Frontal cortex (tissue), 4 donors: ENCODE results near the gene CACNA2D3. TPM values are rescaled to one million over a fixed set of nuclear protein-coding genes. Genes with fewer than 3 reads are reported as not detected.

Experiments used
- DNase-seq, 2 donors: peaks; one replicate each; pipeline ENCODE4 v3.0.0; 2012; ENCODE audit warnings: low spot score in 2 of 2
- FAIRE-seq: peaks from 2 replicates; lab custom pipeline; 2012; peaks lifted over from hg19 to GRCh38; lab: Jason Lieb, UNC
- total RNA-seq: library from RNA; depleted of rRNA; stranded (reverse); fragments of >200 nt; gene quantifications from one replicate; pipeline ENCODE4 v1.2.3, GENCODE V29; 2014
- donor health status: control.
- donor health status: control.
- donor health status: control.

CACNA2D3 gene
- total RNA-seq, 1 donor from 2014 or later = 30.6 TPM

DNA sequence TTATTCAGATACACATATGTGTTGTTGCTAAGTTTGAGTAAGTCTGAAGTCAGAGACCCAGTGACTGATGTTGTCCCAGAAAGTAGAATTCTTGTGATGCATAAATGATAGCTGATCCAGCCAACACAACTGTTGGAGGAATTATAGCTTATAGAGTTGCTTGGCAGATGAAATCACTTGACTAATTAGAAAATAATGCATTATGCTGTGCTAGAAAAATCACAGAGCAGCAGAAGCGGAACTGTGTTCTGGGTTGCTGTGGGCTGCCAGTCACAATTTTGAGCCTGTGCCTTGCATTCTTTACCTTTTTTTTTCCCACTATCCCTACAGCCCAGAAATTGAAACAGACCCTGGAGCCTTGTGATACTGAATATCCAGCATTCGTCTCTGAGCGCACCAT, 895.5 kb downstream of the CACNA2D3 start:
- DNase-seq (no peak), FAIRE-seq (no peak)

DNA sequence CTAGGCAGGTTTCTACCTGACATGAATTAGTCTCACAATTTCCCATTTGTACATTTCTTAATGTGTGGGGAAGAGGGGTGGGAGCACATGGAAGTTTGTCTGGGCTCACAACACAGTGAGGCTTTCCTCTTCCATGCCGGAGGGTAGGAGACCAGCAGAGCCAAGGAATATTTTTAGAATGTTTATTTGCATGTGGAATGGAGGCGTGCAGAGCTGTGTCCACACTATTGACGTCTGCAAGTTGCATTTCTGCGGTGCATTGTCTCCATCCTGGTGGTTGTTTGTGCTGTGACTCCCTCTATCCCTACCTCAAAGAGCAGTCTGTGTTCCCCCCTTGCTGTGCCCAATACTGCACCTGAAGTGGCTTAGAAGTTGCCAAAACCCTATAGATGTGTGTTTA, 908.6 kb downstream of the CACNA2D3 start:
- FAIRE-seq = no peak

DNA sequence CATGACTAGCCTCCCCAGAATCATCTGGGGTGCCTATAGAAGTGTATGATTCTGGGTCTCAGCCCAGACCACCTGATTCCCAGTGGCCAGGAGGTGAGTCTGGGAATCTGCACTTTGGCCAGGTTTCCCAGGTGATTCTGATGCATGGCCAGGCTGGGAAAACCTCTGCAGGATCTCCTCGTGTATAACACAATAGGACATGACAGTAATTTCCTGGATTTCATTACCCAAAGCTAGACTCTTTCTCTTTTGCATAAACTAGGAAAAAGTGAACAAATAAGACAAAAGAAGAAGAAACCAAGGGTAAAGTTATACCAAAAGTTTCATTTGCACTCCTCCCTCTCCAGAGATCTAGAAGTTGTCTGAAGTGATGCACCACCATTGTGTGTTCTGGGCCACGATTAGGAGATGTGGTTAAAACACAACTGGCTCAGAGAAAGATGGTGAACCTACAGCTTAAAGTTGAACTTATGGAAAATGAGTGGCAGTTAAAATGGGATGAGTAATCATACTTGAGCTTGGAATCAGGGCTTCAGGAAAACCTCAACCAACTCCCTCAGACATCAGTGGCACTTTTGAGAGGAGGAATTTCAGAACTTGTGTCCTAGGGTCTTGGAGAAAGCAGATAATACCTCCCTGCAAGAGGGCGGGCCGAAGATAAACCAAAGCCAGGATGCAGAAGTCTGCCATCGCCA, 914.7 kb downstream of the CACNA2D3 start:
- DNase-seq (no peak), FAIRE-seq (no peak)

More for the DNA sequence above, 908.6 kb downstream of the CACNA2D3 start:
- DNase-seq = no peak

DNA sequence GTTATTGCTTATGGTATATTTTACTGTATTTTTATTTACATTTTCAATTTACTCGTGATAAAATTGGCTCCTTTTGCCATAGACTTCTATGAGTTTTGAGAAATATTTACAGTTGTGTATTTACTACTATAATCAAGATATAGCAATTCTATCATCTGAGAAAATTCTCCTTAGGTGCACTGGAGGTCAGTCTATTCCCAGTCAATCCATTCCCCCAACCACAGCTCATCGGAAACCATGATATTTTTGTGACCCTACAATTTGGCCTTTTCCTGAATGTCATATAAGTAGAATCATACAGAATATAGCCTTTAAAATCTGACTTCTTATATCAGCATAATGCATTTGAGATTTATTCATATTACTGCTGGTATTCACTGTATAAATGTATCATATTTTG, 920.2 kb downstream of the CACNA2D3 start:
- no peak for FAIRE-seq

DNA sequence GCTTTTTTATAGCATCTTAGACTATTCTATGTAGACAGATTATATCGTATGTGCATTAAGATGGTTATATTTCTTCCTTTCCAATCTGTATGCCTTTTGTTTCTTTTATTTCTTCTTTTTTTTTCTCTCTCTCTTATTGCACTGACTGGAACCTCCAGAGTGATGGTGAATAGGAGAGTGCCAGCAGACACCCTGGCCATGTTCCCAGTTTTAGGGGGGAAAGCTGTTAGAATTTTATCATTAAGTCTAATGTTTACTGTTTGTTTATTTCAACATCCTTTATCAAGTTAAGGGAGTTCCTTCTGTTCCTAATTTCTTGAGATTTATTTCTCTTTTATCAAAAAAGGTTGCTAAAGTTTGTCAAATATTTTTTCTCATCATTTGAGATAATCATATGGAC, 922.1 kb downstream of the CACNA2D3 start:
- FAIRE-seq (no peak), DNase-seq (no peak)

More for the DNA sequence above, 920.2 kb downstream of the CACNA2D3 start:
- DNase-seq = no peak

DNA sequence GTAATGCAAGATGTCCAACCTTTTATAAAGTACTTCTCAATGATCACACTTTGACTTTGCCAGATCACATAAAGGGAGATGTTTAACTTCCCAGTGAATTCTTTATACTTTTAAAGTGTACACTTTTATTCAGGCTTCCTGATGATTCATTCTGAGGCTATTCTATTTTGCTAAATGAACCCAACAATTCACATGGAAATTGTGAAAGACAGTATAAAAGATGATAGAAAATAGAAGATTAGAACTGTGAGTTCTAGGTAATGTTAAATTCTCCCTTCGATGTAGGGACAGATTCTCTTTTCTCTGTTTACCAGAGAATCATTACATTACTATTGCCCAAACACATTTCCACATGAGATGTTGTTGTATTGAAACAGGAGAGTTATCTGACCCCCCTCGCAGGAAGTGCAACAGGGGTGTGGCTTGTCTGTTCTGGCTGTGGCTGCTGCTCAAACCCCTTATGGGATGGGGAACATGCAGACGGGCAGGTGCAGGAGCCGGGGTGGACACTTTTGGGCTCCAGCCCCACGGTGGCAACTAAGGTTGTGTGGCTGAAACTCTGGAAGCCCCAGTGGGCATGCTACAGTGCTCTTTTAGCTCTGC, 936.8 kb downstream of the CACNA2D3 start:
- FAIRE-seq = no peak
- no peak for DNase-seq

DNA sequence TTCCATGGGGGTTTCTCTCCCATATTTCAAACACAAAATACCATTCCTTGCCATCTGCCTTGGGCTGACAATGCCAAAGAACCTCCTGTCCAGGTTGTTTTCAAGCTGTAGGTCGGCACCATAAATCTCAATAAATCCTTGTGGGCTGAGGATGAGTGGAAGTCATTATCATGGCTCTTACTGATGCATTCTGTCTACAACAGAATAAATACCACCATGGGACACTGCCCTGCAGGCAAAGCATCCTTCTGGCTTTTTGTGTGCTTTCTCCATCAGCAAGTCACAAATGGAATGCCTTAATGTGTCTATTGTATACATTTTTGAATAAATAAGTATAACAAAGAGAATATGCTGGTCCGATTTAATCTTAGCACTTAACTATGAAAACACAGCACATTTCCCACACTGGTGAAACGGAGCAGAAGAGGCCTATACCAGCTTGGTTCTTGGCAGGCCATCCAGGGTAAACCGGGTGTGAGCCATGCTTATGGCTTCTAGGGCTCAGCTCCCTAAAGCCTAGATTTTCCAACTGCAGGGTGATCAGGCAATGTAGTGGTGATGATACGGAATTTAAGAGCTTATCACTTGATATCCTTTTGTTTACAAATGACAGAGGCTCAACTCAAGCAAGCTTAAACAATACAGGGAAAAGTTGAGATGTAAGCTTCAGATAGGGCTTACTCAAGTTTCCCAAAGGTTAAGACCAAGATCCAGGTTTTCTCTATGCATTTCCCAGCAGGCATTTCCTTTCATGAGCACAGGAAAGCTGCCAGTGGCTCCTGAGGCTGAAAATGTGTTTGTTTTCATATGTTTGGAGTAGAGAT, 938.8 kb downstream of the CACNA2D3 start:
- FAIRE-seq = no peak
- DNase-seq = no peak

DNA sequence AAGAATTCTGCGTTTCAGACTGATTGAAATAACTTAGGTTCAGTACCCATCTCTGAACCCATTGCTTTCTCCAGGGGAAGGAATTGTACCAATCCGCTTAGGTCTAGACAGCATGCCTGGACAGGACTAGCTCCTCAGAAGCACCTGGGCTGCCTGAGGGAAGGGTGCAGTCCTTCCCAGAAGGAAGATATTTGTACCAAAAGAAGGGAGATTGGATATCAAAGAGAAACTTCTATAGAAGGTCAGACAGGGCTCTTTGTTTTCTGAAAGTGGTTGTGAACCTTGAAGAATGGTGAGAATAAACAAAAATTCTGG, 939.3 kb downstream of the CACNA2D3 start:
- FAIRE-seq = no peak
- no peak for DNase-seq

DNA sequence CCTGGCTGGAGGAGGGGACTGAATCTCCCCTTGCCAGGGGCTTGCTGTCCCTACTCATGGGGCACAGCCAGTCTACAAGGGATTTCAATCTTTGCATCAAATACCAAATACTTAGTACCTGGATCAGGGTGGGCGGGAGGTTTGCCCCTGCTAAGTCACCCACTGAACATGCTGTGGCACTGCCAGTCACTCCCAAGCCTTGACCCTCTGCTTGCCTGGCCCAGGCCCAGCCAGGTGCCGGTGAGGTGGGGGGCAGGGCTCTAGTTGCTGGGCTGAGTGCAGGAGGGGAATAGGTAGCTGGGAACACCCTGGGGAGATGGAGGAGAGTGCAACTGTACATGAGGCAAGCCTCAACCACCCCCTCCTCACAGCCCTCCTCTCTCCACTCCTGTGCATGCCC, 941.8 kb downstream of the CACNA2D3 start:
- DNase-seq = no peak
- FAIRE-seq = no peak

DNA sequence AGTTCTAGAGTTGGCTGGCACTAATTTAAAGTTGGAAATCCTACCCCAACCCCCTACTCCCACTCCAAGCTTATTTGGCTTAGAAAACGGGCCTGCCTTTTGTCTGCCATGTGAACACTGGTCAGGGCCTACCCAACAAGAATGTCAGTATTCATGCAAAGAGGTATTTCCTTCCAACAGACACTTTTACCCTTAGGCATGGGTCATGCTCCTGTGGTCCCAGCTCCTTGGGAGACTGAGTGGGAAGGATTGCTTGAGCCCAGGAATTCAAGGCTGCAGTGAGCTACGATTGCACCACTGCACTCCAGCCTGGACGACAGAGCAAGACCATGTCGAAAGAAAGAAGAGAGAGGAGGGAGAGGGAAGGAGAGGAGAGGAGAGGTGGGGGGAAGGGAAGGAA, 943.0 kb downstream of the CACNA2D3 start:
- DNase-seq (no peak), FAIRE-seq (no peak)

DNA sequence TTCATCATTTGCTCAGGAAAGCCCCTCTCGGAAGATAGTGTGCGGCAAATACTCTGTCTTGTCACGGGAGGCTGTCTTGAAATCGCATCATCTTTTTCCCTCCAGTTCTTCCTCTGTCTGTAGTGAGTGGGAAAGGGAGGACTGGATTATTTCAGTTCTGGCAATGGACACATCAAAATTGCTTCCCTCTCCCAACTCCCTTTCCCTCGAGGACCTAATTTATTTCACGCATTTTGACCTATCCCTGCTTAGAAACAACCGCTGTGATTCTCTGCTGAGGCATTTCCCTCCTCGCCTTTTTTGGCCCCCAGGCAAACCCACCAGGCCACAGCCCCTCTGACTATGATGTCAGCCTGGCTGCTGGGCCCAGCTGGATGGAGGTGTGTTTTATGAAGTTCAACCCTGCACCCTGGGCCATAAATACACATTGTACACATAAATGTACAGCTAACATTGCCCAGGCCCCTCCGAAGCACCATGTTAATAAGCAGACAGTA, 944.2 kb downstream of the CACNA2D3 start:
- FAIRE-seq (no peak), DNase-seq (no peak)

DNA sequence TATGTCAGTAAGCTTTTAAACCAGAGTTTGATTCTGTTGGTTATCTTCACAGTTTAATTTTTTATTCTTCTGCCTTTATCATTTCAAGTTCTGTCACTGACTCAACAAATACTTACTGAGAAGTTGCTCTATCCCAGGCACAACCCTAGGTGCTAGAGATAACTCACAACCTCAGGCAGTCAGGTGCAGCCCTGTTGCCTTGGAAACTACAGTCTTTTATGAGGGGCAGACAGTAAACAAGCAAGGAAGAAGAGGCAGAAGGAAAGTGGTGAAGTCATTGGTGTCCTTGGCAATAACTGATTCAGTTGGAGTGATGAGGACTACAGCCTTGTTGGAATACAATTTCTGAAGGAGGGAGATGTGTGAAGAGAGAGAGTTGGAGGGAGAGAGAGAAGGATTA, 947.6 kb downstream of the CACNA2D3 start:
- FAIRE-seq = no peak
- DNase-seq = no peak

DNA sequence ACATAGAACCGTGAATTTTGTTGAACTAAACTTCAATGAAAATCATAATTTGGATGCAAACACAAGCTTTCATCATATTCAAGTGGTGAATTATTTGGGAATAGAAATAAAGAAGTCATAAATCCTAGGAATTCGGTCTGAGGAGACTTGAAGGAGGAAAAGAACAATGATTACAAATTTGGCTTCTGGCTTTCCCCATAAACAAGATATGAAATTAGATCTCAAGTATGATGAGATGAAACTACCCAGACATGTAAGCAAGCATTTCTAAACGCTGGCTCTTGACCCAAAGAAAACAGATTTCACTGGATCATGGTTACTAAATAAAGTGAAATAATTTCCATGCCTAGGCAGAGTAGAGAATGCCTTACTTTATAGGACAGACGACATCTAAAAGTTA, 952.4 kb downstream of the CACNA2D3 start:
- DNase-seq = no peak
- no peak for FAIRE-seq

DNA sequence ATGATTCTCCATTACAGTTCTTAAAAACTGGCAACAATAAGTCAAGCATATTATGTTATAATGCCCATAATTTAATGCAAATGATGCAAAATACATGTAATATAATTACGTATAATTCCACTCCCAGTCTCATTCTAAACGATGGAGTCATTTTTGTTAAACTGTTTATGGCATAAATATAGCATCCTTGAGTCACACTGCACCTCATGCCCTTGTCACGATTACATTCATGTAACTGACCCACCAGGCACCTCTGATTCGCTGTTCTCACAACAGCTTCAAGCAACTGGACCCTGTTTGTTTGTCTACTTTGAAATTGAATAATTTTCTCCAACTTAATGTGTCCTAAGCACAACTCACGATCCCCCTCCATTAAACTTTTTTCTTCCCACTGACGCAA, 953.5 kb downstream of the CACNA2D3 start:
- no peak for DNase-seq
- no peak for FAIRE-seq

DNA sequence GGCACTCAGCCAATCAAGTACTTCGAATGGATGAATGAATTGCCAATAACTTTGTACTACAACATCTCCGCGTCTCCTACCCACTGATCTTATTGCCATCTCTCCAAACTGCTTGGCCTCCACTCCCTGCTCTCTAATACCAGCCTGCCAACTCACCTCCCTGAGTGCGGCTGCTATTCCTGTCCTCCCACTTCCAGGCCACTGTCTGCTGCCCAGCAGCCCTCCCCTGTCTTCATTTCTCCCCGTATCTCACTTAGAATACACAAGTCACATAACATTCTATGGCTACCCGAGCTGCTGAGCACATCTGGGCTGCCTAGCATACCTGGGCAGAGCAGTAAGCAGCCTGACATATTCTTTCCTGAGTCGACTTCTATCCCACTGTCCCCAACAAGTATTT, 955.4 kb downstream of the CACNA2D3 start:
- no peak for DNase-seq
- FAIRE-seq = no peak

DNA sequence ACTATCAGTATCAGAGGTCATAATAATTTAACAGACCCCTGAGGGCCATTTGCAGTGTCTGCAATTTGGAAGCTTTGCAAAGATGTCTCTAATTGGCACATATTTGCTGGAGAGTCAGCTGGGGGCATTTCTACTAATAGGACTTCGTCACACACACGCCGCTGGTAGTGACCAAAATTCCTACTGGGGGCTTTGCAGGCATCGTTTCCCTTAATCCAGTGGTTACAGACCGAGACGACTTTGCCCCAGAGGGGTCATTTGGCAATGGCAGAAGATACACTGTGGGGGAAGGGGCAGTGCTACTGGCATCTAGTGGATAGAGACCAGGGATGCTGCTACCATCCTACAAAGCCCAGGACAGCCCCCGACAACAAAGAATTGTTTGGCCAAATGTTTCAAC, 956.5 kb downstream of the CACNA2D3 start:
- FAIRE-seq (no peak), DNase-seq (no peak)

DNA sequence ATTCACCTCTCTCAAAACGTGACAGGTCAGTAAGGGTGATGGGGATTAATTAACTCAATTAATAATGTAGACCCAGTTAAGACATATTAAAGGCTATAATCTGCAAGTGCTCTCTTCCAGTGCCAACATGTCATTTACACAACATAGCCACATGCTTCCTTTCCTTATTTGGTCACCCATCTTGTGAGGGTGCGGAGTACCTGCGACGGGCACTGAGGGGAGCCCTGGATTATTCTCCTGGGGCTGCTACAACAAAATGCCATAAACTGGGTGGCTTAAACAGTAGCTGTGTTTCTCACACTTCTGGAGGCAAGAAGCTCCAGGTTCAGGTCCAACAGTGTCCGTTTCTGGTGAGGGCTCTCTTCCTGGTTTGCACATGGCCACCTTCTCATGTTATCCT, 962.9 kb downstream of the CACNA2D3 start:
- FAIRE-seq (no peak), DNase-seq (no peak)

DNA sequence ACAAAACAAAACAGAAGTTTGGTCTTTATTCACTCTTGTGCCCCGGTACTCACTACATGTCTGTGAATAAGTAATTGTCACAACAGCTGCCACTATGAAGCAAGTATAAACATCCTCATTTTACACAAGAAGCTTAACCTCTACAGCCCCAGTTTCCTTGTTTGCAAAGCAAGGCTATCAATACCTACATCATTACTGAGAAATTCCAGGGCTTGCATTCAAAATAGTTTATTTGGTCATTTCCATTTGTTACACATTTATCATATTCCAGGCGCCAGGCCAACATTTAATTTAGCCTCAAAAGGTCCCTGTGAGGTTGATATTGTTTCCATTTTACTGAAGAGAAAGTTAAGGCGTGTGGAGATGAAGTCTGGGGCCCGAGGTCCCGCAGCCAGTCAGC, 966.9 kb downstream of the CACNA2D3 start:
- FAIRE-seq (no peak), DNase-seq (no peak)

DNA sequence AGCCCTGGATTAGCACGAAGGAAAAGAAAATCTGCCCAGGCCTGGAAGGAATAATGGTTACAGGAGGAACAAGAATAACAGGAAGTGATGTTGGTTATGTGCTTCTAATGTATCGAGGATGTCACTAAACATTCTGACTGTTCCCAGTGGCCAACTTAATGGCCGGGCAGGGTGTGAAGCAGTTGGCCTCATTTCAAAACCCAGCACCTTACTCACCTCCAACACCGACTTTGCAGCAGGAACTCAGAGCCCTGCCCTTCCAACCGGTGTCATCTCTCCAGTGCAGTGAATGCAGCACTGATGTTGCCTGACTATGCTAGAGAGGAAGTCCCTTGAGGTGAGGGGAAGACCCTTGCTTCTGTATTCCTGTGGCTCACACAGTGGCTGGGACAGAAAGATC, 967.9 kb downstream of the CACNA2D3 start:
- FAIRE-seq (no peak), DNase-seq (no peak)

DNA sequence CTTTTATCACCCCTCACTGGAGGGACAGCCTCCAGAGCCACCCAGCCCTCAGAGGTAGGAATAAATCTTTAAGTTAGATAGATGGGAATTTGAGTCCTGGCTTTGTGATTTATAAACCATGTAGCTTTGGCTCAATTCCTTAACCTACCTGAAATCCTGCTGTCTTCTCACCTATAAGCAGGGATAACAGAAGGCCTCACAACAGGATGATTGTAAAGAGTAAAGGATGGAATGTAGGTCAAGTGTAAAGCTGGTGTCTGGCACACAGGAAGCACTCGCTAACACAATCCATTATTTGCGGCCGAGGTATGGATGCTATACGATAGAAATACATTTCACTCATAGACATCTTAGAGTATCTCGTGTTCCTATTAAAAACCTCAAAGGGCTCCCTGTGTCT, 968.4 kb downstream of the CACNA2D3 start:
- DNase-seq (no peak), FAIRE-seq (no peak)
